GM18861 (cell line): ENCODE data around the gene CPLX1.
"Not testable (repeated sequence)": the region's sequence is repeated elsewhere in the genome, so short reads cannot be mapped to it uniquely, and the experiment has no call there.

ENCODE experiments used
- ATAC-seq: cut with Tn5 transposase; IDR thresholded peaks from one replicate; pipeline ENCODE4 v1.9.1; 2021; ENCODE audit not compliant: unreplicated experiment

CPLX1 gene

GRCh38 chr4:821181-821591 lies 4.7 kb downstream of the CPLX1 start:
- ATAC-seq = no peak

- no peak for ATAC-seq
These were observed 5.4 kb downstream of the CPLX1 start for GRCh38 chr4:820230-821172.

GRCh38 chr4:819401-820229 lies 6.3 kb downstream of the CPLX1 start:
- no peak for ATAC-seq

GRCh38 chr4:818106-818921 lies 7.6 kb downstream of the CPLX1 start:
- no peak for ATAC-seq

- ATAC-seq = no peak
These were observed 10.3 kb downstream of the CPLX1 start for GRCh38 chr4:815464-816146.

GRCh38 chr4:814312-814850 lies 11.5 kb downstream of the CPLX1 start:
- no peak for ATAC-seq

GRCh38 chr4:813900-814299 lies 12.0 kb downstream of the CPLX1 start:
- no peak for ATAC-seq

GRCh38 chr4:808860-809570 lies 16.9 kb downstream of the CPLX1 start:
- ATAC-seq = no peak

GRCh38 chr4:807792-808191 lies 18.1 kb downstream of the CPLX1 start:
- no peak for ATAC-seq

GRCh38 chr4:806979-807378 lies 18.9 kb downstream of the CPLX1 start:
- ATAC-seq = not testable (repeated sequence)

- ATAC-seq = no peak
These were observed 21.1 kb downstream of the CPLX1 start for GRCh38 chr4:804804-805203.

GRCh38 chr4:803884-804283 lies 22.0 kb downstream of the CPLX1 start:
- ATAC-seq = no peak

GRCh38 chr4:801436-802124 lies 24.3 kb downstream of the CPLX1 start:
- no peak for ATAC-seq

GRCh38 chr4:797066-797465 lies 28.9 kb downstream of the CPLX1 start:
- ATAC-seq = no peak

- no peak for ATAC-seq
These were observed 29.7 kb downstream of the CPLX1 start for GRCh38 chr4:796206-796605.

- ATAC-seq = no peak
These were observed 30.2 kb downstream of the CPLX1 start for GRCh38 chr4:795726-796119.

GRCh38 chr4:794900-795725 lies 30.8 kb downstream of the CPLX1 start:
- no peak for ATAC-seq

GRCh38 chr4:793941-794621 lies 31.8 kb downstream of the CPLX1 start:
- ATAC-seq = no peak
